Activated CD4-positive, alpha-beta T cell treated with anti-CD3 and anti-CD28 coated beads, Interleukin-2, amount 50 U/mL, for 48 hours (primary cell): ENCODE measurements around the gene RXYLT1.

ENCODE experiments used
- DNase-seq, 2 experiments: peaks; one replicate each; pipeline ENCODE4 v3.0.0-alpha.2; 2020

Gene RXYLT1

DNA sequence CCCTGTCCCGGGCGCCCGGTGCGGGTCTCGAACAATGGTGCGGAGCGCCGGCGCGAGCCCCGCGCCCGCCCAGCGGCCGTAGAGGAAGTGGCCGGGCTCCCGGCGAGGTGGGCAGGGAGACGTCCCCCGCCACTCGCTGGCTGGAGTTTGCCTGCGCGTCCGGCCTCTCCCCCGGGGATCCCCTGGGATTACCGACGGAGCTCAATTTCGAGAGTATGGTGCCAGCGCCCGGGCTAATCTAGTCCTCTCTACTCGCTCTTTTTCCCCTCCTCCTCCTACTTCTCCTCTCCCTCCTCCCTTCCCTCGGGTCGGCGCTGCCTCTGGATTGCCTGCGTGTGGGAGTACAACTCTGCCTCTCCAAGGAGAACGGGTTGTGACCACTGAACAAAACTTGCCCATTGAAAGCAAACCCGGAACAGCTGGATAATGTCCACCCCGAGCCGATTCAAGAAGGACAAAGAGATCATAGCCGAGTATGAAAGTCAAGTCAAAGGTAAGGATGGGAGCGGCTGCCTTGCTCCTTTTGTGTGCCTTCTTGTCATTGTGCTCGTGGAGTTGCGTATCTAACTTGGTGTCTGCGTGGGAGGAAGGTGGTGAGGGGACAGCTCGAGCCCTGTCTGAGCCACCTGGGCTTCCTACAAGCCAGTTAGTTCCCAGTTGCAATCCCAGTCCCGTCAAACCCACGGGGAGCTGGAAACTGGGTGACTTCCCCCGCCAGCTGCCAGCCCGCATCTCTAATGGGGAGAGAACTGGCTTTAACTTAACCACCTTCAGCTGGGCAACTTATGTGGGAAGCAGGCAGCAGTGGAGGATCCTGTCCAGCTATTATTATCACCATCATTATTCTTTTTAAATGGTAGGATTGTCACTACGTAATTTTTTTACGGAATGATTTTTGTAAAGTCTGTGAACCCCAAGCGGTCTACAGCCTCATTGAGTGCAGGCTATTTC lies 65.0 kb downstream of the RXYLT1 start, which contains the start of gene SRGAP1:
Gene SRGAP1 (plus strand): TSS at position 310 of the 951 bp plus-strand sequence. CDS start 117 bp downstream, at position 427.
- DNase-seq: peak; percentile 8 to 22

DNA sequence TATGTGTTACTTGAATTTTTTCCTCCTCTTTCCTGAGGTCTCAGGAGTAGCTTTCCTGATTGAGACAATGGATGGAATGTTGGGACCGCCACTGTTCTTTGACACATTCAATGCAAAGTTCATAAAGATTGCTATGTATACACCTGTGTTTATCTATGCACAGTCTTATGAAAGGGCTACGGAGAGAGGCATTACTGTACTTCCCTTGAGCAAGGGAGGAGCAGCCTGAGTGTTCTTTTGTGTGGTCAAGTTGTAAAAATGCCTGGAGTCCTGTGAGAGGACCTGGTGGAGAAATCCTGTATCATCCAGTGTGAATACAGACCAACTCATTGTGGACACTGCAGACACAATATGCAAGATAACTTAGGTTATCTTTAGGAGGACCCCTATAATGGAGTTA lies 66.0 kb downstream of the RXYLT1 start:
- DNase-seq: no peak

DNA sequence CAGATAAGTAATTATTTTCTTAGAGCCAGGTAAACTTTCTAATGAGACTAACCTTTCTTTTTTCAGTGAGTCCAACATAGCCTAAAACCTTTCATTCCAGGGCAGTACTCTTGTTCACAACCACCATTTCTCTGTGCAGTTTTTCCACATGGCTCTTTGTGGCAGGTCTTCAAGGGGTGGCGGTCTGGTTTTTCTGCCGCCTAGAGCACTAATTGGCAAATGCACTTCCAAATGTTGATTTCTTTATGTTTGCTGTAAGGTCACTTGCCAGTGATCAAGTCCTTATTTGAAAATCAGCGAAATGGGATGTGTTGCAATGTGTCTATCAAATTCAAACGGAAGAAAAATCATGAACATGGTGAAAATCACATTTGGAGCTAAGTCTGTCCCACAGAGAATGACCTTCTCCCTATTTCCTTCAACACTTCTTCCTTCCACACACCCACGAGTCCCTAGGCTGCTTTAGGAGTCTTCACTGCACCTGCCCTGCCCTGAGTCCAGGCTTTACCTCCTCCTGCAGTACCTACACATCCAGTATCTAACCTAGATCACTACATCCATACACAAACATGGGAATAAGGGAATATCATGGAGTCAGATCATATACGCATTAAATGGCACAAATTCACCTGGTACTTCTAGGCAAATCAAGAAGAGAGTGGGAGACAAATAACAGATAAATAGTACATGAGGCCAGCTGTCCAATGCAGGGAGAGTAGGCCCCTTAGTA lies 66.7 kb downstream of the RXYLT1 start:
- no peak for DNase-seq

DNA sequence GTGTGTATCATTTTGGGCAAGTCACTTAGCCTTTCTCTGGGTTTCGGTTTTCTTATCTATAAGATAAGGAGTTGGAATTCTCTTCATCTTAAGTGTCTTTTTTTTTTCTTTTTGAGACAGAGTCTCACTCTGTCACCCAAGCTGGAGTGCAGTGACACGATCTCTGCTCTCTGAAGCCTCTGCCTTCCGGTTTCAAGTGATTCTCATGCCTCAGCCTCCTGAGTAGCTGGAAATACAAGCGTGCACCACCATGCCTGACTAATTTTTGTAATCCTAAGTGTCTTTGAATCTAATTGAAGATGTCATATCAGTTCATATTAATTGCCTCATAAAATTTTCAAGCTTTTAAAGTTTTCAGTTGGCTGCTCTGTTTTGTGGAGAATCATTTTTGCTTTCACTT lies 68.7 kb downstream of the RXYLT1 start:
- no peak for DNase-seq

DNA sequence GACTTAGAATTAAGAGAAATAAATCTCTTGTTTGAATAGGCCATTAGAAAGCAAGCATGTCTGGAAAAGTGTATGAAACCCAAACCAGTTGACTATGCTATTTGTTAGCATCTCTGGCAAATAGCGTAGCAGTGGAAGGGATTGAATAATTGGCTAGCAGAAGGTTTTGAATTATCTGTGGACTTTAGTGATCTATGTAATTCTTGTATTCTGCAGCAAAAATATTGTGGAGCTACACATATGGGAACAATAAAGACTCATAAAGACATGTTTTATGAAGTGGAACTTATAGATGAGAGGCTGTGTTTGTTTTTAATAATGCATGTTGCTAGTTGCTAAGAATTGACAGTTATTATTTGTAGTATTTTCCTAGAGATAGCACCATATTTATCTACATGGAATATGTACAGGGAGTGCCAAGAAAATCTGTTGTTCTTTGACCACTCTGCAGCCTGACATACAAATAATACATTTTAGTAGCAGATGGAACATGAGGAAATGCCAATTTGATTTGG lies 69.5 kb downstream of the RXYLT1 start:
- DNase-seq: no peak

DNA sequence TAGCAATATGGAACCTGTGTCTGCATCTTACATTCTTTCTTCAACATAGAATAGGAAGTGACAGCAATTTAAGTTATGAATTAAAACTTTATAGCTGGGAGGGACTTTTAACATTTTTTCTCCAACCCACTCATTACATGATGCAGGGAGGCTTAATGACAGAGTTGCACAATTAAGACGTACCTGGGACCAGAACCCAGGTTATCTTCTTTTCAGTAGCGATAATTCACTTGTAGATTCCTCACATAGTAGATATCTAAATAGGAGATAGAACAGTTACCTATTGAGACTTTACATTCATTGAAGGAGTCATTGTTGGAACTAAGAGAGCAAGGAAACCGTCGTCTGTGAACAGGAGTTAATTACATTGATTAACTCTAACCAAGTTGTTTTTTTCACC lies 69.9 kb downstream of the RXYLT1 start:
- no peak for DNase-seq

DNA sequence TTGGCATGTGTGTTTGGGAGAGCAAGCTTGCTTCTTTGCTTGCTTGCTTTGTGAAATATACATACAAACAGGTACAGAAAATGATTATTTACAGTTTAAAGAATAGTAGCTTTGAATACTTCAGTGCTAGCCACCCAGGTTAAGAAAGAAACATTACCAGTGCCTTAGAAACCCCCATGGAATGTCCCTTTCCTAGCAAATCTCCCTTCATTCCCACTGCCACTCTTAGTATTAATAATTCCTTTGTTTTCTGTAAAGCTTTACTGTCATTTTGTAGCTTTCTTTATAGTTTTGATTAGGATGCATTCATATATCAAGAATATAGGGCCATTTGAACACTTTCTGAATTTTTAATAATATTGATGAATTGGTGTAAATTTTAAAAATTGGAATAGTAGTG lies 74.3 kb downstream of the RXYLT1 start:
- no peak for DNase-seq

DNA sequence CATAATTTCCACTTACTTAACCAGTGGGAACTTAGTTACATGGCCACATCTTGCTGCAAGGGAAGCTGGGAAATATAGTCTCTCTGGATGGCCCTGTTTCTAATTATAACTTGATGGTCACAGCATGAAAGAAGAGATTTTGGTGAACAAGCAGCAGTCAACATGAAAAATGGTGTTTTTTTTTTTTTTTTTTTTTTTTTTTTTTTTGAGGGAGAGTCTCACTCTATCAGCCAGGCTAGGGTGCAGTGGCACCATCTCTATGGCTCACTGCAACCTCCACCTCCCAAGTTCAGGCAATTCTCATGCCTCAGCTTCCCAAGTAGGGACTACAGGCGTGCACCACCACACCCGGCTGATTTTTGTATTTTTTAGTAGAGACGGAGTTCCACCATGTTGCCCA lies 75.6 kb downstream of the RXYLT1 start:
- DNase-seq: no peak

DNA sequence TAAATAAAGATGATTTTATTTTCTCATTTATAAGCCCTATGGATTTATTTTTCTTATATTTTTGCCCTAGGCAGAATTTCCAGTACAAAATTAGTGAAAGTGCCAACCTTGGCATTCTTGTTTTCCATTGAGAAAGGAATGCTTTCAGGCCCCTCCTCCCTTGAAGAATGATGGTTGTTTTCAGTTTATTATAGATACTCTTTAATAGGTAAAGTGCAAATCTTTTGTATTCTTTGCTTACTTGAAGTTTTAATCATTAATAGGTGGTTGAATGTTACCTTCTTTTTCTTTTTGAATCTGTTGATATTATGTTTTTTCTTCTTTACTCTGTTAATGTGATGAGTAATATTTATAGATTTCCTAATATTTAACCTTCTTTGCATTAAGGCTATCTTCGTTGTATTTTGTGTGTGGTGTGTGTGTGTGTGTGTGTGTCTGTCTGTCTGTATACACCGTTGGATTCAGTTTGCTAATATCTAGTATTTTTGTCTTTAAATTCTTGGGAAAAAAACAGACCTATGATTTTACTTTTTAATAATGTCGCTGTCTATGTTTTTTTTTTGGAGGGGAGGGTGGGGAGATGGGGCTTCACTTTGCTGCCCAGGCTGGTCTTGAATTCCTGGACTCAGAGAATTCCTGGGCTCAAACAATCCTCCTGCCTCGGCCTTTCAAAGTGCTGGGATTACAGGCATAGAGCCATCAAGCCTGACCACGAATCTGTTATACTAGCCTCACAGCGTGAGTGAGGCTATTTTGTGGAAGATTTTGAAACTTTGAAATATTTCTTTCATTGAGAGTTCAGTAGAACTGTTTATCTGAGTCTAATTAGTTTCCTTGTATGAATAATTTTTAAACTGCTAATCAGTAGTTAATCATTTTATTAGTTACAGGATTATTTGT lies 78.3 kb downstream of the RXYLT1 start:
- DNase-seq: no peak
